HG03097 (cell line): ENCODE measurements around the gene SIPA1L3.
"Not testable (repeated sequence)": the region's sequence is repeated elsewhere in the genome, so short reads cannot be mapped to it uniquely, and the experiment has no call there.

ENCODE experiments used
- ATAC-seq: cut with Tn5 transposase; IDR thresholded peaks from one replicate; pipeline ENCODE4 v1.9.1; 2021; ENCODE audit not compliant: unreplicated experiment, low FRiP score

SIPA1L3 gene

DNA sequence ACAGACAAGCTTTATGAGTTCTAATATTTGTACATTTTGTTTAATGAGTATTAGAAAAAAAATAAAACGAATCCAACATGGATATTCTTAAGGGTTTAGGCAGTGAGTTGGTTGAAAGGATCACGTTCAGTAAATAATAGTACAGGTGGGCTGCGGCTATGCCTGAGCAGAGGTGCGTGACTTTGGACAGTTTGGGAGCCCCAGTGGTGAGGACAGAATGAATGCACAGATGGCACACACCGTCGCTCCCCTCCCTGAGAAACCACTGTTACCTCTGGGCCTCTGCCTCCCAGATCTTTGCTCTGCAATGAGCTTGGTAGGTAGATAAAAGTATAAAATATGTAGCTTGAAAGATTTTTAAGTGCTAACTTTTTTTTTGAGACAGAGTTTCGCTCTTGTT is 153.3 kb downstream of the SIPA1L3 start:
- ATAC-seq: no peak

DNA sequence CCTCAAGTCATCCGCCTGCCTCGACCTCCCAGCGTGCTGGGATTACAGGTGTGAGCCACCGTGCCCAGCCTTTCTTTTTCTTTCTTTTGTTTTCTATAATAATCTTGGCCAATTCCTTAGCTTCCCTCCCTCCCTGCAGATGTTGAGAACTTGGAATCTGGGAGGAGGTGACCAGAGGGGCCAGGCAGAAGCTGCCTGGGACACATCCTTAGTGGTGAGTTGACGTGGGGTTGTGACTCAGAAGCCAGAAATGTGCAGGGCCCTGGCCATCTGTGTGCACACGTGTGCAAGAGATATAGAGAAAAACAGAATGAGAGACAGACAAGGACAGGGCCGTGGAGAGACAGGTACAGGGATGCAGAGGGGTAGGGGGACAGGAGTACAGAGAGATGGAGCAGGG is 154.3 kb downstream of the SIPA1L3 start:
- ATAC-seq: no peak

DNA sequence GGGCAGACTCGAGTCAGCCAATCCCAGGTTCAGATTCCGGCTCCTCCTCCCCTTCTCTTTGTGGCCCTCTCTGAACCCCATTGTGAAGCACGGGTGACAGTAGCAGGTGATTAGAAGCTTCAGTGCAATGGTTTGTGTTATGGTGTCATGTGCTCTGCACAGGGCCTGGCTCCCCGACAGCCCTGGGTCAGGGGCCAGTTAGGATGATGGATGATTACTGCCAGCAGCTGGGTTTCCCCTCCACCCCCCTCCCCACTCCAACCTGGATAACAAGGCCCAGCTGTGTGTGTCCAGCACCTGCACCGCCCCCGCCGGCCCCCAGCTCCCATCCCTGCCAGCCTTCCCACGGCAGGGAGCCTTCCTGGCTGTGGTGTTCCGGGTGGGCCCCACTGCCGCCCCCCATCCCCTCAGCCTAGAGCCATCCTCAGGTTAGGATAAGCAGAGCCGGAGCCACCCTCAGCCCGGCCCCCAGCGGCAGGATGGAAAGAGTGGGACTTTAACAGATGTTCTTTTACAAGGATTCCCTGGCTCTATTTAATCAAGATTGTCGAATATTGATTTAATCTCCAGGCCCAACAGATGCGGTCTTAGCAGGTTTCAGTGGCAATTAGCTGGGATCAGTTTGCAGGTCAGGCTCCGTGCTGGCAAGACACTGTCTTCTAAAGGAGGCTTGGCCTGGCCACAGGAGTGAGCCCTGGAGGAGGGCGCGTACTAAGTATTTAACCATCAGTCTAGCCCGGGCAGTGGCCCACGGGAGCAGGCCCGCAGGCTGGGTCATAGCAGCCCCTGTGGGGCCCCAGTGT is 156.2 kb downstream of the SIPA1L3 start:
- ATAC-seq: no peak

DNA sequence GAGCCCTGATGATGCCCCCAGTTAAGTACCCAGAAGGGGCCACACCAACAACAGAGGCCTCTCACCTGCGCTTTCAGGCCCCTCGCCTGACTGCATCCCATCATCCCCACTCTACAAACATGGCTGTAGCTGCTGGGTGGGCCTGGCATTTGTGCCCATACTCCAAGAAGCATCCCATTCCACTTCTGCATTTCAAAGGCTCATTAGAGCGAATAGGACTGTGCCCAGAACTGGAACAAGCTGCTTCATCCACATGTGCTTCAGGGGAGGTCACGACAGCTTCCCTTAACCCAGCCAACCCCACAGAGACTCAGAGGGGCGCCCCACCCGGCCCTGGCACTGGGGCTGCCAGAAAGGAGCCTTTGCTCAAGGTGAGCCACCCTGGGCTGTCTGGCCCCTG is 156.9 kb downstream of the SIPA1L3 start:
- no peak for ATAC-seq

DNA sequence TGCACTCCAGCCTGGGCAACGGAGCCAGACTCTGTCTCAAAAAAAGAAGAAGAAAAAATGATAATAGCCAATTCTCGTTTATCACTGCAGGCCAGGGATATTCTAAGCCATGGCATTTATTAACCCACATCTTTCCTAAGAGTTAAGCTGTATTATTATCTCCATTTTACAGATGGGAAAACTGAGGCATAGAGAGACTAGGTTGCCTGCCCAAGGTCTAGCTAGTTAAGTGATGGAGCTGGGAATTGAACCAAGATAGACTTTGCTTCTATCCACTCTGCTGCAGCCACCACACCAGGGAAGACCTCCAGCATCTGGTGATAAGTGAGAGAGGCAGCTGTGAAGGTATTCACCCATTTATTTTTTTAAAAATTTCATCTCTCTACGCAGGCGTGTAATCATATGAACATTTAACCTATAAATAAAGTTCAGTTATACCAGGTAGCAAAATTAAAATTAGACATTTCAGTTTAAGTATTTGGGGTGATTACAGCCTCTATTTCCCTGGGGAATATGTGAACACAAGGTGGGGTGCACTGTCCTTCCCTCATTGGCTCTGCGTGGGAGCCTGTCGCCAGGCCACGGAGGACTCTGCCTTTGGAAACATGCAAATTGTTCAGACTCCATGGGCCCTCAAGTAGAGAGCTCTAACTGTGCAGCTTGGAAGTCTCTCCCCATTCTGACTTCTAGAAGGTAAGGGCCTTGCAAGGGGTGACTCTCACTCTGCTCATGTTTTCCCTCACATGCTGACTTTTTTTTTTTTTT is 157.8 kb downstream of the SIPA1L3 start:
- no peak for ATAC-seq

DNA sequence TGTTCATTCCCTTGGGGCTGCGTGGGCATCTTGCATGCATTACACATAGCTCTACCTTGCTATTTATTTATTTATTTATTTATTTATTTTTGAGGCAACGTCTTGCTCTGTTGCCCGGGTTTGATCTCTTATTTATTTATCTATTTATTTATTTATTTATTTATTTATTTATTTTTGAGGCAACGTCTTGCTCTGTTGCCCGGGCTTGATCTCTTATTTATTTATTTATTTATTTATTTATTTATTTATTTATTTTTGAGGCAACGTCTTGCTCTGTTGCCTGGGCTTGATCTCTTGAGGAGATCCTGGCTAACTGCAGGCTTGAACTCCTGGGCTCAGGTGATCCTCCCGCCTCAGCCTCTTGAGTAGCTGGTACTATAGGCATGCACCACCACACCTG is 158.8 kb downstream of the SIPA1L3 start:
- not testable (repeated sequence) for ATAC-seq

DNA sequence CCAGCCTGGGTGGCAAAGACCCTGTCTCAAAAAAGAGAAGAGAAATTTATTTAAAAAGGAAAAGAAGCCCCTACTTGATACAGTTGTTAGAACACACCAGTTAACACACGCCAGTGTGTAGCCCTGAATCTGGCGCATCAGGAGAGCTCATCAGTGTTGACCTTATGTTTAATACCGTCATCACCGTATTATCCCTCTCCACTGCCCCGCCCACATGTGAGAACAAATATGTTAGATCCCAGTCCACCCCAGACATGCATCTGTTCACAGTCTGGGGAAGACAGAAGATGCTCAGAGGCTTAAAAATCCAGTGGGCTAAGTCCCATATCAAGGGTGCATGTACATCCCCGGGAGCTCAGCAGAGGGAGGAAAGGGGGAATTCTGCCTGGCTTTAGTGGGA is 161.8 kb downstream of the SIPA1L3 start:
- ATAC-seq: no peak

DNA sequence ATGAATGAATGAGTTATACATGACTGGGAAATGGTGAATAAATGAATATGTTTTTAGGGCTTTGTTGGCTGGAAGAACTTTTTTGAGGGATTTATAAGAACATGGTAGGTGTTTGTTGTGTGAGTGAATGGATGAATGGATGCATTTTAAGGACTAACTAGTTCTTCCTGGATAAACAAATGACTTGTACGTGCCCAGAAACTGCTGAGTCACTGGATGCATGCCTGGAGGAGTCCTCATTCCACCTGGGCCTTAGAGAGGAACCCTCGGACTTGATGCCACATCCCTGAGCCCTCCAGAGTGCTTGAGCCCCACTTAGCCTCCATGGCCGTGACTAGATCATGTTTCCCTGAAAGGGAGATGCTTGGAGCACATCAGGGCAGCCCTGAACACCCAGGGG is 163.6 kb downstream of the SIPA1L3 start:
- no peak for ATAC-seq

DNA sequence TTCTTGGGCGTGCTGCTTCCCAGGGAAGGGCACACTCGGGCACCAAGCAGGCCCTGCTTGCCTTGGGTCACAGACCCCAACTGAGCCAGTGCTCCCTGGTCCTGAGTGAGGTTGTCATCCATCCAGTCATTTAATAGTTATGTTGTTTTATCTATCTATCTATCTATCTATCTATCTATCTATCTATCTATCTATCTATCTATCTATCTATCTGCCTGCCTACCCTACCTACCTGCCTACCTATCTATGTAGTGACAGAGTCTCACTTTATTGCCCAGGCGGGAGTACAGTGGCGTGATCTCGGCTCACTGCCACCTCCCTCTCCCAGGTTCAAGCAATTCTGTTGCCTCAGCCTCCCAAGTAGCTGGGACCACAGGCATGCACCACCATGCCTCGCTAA is 164.0 kb downstream of the SIPA1L3 start:
- ATAC-seq: not testable (repeated sequence)

DNA sequence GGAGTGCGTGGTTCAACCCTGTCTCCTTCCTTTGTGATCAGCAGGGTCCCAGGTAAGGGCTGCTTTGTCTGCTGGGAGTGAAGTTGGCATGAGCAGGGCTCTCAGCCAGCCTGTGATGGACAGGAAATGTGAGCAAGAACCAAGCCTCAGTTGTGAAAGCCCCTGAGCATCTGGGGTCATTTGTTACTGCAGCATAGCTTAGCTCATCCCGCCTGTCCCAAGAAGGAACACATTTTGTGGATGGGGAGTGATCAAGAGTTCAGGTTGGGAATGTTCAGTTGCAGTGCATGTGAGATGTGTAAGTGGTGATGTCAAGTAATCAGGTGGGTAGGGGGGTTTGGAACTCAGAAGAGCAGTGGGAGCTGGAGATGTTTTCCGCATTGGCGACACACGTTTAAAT is 164.6 kb downstream of the SIPA1L3 start:
- ATAC-seq: no peak

DNA sequence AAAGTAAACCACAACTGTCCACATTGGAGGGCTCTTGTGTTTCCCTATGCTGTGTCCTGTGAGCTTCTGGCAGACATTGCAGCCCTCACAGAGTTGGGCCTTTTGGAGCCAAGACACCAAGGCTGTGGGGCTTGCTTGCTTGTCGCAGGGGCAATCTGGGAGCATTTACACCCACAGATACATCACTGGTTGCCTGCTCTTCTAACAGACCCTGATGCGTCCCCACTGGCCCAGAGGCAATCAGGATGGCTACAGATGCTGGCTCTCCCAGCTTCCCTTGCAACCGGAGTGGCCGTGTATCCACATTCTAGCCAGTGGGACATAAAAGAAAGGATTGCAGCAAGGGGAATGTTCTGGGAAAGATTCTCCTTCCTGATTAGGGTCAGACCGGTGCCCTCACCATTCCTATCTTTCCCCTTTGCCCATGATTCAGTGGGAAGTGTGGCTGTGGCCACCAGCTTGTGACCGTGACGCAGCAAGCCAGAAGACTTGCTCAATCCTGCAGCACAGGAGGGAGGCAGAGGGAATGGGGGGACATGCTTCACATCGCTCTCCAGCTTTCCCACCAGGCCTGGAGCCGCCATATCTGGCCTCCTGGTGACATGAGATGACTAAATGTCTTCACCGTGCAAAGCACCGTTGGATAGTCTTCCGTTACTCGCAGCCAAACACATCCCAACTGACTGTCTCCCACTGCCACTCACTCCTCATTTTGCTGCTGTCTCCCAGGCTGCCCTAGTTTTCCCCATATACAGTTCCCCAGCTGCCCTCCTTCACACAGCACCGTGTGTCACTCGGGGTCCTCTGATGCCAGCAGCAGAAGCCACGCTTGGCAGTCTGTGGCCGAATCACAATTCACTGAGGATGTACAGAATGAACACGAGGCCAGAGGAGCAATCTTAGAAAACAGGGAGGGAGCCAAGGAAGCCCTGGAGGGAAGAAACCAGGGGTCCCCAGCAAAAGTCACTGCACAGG is 166.1 kb downstream of the SIPA1L3 start:
- ATAC-seq: no peak

DNA sequence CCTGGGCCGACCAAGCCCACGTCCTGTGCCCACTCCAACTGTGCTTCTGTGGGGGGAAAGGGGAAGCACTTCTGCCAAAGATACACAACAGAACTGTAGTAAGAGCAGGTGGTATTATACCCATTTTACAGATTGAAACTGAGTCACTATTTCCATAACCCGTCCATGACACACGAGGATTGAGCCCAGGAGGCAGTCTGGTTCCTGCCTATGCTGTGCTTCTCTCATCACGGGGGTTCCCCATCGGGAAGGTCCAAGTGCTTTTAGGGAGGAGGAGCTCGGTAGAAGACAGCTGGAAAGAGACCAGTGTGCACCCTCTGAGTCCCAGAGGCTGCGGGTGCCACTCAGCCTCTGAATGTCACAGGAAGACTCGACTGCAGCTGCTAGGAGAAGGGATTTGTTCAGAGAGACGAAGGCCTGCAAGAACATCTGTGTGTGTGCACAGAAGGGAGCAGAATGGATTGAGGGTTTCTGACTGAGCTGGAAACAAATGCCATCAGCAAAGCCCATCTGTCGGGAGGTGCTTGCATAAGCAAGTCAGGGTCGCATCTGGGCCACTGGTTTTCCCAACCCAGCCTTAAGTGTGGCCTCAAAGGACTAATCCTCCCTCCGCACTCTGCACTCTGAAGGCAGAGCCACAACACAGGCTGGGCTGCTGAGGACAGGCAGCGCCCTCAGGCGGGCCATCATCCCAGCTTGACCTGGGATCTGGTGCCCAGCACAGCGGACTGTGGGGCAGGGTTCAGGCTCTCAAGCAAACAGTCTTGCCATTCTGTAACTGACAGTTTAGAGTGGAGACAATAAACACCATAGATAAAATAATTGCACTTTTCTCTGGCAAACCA is 167.1 kb downstream of the SIPA1L3 start:
- ATAC-seq: no peak

DNA sequence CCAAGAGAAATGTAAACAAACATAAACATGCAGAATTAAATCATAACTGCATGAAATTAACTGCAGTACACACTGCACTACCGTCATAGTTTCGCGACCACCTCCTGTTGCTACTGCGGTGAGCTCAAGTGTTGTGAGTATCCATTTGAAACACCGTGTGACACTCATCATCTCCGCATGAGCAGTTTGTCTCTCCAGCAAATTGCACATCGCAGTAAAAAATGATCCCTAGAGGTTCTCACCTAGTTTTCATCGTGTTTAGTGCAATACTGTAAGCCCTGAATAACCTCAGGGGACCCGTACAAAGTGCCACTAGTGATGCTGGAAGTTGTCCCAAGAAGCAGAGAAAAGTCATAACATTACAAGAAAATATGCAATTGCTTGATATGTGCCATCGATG is 169.3 kb downstream of the SIPA1L3 start:
- no peak for ATAC-seq

DNA sequence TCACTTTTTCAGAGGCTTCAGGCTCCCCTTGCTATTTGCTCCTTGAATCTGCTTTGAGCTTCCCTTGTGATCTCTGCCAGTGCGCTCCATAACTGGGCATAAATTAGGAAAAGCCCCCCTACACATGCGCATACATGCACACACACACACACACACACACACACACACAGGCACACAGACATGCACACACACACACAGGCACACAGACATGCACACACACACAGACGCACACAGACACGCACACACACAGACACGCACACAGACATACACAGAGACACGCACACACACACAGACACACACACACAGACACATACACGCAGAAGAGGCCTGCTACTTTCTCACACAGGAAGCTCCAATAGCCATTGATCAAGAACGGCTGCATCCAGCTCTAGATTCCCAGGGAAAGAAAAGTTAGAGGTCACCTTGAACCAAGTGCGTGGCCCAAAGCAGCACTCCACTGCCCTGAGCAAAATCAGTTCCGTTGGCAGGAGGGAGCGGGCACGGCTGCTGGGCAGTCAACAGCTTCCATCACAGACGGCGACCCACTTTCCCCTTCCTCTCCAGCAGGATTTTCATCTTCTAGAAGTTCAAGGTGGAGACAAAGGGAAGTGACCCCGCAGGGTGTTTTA is 171.4 kb downstream of the SIPA1L3 start:
- no peak for ATAC-seq

DNA sequence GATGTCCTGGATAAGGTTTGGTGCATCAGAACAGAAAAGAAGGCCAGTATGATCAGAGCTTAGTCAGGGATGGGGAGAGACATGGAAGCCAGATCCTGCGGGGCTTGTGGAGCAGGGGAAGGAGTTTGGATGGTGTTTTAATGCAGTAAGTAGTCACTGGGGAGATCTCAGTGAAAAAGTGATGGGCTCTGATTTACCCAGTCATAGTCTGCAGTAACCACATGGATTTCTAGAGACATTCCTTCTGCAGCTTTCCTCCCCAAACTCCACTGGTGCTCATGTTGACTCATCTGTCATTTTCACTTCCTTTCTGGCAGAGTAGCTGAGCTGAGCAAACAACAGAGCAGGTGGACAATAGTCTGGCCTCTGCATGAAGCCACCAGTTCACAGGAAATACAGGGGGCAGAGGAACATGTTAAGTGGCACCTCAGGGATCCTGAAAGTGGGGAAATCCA is 172.9 kb downstream of the SIPA1L3 start:
- ATAC-seq: peak; percentile 79

DNA sequence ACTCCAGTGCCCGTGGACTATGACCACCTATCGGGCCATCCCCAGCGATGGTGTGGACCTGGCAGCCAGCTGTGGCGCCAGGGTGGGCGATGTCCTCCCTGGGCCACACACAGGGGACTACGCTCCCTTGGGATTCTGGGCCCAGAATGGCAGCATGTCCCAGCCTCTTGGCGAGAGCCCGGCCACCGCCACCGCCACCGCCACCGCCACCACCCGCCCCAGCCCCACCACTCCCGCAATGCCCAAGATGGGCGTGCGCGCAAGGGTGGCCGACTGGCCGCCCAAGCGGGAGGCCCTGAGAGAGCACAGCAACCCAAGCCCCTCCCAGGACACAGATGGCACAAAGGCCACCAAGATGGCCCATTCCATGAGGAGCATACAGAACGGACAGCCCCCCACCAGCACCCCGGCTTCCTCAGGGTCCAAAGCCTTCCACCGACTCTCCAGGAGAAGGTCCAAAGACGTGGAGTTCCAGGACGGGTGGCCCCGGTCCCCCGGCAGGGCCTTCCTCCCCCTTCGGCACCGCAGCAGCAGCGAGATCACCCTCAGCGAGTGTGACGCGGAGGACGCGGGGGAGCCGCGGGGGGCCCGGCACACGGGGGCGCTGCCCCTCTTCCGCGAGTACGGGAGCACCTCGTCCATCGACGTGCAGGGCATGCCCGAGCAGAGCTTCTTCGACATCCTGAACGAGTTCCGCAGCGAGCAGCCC is 174.7 kb downstream of the SIPA1L3 start:
- ATAC-seq: no peak

DNA sequence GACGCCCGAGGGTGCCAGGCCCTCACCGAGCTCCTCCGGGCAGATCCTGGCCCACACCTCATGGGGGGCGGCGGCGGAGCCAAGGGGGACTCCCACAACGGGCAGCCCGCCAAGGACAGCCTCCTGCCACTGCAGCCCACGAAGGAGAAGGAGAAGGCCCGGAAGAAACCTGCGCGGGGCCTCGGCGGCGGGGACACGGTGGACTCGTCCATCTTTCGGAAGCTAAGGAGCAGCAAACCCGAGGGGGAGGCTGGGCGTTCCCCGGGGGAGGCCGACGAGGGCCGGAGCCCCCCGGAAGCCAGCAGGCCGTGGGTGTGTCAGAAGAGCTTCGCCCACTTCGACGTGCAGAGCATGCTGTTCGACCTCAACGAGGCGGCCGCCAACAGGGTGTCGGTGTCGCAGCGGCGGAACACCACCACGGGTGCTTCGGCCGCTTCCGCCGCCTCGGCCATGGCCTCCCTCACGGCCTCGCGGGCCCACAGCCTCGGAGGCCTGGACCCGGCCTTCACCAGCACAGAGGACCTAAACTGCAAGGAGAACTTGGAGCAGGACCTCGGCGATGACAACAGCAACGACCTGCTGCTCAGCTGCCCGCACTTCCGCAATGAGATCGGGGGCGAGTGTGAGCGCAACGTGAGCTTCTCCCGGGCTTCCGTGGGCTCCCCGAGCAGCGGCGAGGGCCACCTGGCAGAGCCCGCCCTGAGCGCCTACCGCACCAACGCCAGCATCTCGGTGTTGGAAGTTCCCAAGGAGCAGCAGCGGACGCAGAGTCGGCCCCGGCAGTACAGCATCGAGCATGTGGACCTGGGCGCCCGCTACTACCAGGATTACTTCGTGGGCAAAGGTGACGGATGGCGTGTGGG is 175.5 kb downstream of the SIPA1L3 start:
- no peak for ATAC-seq

DNA sequence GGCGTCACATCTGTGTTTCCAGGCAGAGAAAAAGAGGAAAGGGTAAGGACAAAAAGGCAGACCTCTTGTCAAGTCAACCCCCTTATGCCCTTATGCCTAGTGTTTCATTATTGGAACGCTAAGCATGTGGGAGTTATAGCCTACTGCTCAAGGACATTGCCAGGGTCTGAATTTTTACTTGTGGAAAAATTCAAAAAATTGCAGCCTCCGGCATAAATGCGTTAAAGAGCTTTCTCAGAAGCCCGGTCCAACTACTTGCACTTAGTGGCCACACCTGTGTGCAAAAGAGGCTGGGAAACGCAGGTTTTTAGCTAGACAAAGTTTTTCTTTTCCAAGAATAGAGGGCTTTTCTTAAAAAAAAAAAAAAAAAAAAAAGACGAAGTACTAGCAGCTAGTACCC is 177.2 kb downstream of the SIPA1L3 start:
- ATAC-seq: no peak
